ENCODE measurements around the gene SPACDR. TPM values are rescaled to one million over a fixed set of nuclear protein-coding genes. Genes with fewer than 3 reads are reported as not detected.

The SPACDR gene
- total RNA-seq, 4 donors from 2014 or later, result 0.68 TPM; not detected in 3

DNA sequence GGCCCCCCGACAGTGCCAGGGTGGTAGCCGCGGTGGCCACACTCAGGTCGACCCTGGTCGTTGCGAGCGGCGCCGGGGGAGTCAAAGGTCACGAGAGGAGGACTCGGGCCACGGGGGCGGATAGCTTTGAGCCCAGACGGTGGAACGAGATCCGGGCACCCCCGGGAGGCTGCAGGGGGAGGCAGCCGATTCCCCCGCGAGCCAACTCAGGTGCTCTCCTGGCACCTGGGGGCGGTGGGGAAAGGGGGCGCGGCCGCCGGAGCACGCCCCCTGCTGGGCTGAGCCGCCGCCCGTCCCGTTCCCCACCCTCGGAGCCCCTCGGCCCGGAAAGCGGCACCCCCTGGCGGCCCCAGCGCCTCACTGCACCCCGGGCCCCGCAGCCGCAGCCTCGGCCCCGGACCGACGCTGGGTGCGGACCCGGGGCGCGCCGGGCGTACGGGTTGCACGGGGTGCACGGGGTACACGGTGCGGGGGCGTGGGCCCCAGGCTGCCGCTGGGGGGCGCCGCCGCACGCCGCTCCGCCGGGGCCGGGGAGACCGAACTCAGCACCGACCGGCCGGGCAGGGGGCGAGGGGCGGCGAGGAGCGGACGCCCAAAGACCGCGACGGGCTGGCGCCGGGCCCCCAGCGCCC, 19.1 kb upstream of the SPACDR start:
- no peak for TF ChIP-seq CTCF (IDR thresholded peaks at IDR 0.05; ENCODE audit: low read depth)

DNA sequence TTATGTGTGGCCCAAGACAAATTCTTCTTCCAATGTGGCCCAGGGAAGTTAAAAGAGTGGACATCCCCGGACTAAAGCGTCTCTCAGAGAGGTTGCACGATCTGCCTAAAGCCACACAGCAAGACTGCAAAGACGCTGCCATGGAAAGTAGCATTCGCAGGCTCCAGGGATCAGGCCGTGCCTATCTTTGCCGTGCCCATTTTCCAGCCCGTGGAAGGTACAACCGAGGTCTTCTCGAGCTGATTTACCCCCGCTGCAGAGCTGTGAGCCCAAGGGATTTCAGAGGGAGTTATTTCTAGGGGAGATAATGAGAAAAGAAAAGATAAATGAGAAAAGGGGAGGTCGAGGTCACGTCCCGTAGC, 18.6 kb upstream of the SPACDR start:
- no peak for TF ChIP-seq CTCF (IDR thresholded peaks at IDR 0.05; ENCODE audit: low read depth)

- TF ChIP-seq CTCF (IDR thresholded peaks at IDR 0.05; ENCODE audit: low read depth), result no peak
These were observed 17.4 kb upstream of the SPACDR start for GRCh38 chr7:100481466-100481865.

DNA sequence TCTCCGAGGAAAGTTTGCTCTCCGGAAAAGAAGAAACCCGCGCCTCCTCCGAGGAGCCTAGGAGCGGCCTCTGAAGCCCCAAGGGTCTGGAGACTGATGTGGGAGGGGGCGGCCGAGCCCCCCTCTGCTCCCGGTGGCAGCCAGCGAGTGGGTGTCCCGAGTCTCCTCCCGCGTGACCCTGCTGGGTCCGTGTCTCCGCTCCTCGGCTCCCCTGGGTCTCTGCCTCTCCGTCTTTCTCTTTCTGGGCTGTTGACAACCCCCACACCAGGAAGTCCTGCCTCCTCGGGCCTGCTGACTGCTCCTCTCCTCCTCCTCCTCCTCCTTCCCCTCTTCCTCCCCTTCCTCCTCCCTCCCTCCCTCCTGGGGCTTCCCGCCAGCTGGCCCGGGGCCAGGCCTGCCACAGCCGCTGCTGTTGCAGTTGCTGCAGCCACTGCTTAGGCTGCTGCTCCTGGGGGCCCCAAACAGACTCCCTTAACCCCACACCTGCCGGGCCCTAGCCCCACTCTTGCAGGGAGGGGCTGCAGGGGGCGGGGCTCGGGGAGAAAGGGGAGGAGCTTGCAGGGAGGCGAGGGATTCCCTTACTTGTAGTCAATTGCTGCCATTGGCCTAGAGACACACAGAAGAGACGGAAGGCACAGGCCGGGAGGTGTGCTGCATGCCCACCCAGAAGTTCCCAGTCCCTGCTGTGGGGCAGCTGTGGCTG, 15.0 kb upstream of the SPACDR start, which contains the start of gene TSC22D4:
TSC22D4 (minus strand) TSS at position 257 of the 703 bp plus-strand sequence. CDS start 1,176 bp downstream, outside the sequence.
- no peak for TF ChIP-seq CTCF (IDR thresholded peaks at IDR 0.05; ENCODE audit: low read depth)

DNA sequence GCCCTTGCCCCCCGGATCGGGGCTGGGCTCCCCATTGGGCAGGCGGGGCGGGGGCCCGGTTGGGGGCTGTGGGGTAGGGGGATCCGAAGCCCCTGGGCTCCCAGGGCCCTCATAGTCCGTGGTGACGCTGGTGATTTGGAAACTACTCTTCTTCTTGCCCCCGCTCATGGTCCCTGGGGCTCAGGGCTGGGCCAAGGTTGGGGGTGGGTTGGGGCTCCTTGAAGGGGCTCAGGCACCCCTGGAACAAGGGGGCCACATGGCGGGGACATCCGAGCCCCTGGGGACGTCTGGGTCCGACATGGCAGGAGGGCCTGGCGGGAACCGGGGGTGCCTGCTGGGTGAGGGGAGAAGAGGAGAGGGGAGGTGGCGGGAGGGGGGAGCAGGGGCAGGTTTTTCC, 13.8 kb upstream of the SPACDR start:
- no peak for TF ChIP-seq CTCF (IDR thresholded peaks at IDR 0.05; ENCODE audit: low read depth)

DNA sequence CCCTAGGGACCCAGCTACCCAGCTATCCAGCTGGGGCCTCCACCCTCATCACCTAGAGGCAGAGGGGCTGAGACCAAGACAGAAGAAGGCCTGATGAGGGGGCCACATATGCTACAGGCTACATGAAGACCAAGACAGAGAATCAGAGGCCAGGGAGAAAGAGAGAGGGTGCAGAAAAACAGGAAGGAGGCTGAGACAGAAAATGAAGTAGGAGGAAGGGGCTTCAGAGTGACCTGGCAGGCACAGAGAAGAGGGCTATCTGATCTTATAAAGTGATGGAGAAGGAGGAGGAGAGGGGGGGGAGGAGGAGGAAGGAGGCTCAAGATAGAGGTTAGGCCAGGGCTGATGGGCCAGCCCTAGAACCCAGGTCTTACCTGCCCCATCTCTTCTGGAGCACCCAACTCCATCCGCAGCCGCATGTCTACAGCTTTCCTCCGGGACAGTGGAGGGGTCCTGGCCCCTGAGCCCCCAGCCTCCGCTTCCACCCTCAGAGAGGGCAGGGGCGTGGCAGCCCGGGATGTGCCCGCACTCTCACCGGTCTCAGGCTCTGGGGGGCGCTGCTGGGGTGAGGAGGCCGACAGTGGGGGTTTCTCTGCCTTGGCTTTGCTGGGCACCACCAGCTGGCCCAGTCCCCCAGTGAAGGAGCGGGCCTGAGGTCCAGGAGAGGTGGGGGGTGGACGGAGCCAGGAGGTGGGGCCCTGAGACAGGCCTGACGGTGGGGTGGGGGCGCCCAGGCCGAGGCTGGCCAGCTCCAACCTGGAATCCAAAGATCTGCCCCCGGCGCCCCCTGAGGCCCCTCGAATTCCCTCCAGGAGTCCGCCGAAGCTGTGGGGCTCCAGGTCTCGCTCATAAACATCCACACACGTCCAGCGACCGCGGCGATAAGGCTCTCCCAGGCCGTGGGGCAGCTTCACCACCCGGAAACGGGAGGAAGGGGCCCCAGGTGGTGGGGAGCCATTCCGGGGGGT, 13.1 kb upstream of the SPACDR start:
- TF ChIP-seq CTCF (IDR thresholded peaks at IDR 0.05; ENCODE audit: low read depth), result no peak
